Measurements from ENCODE around the gene TSPAN18. TPM values are rescaled to one million over a fixed set of nuclear protein-coding genes. Genes with fewer than 3 reads are reported as not detected.

TSPAN18 gene
- total RNA-seq, 2 experiments from 2014 or later, result 0.52 to 1.2 TPM

DNA sequence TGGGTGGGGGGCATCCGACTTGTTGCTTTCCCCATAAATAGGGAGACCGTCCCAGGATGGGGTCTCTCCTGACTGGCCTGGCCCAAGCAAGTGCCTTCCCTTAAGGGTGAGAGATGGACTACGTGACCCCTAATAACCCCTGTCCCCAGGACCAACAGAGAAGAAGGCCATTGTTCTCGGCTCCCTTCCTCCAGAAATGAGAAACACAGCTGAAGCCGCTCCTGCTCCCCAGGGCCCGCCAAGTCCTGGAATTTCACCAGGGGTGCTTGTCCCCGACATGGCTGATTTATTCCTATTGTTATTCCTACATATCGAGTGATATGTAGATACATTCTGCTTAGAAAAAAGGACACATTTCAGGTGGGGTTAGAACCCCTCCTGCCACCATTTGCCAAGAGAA lies 123.2 kb downstream of the TSPAN18 start:
- peaks cover 6% of the 10 kb centered on the region for H3K36me3 Mint-ChIP-seq
- no peaks in the 10 kb centered on the region for H3K4me1 Mint-ChIP-seq
- no peak overlapping the region for H3K27ac Mint-ChIP-seq
- H3K9me3 Mint-ChIP-seq, result peaks cover 9% of the 10 kb centered on the region
- no peaks in the 10 kb centered on the region for H3K27me3 Mint-ChIP-seq
- H3K4me3 Mint-ChIP-seq, result no peak overlapping the region
- no peak for DNase-seq

DNA sequence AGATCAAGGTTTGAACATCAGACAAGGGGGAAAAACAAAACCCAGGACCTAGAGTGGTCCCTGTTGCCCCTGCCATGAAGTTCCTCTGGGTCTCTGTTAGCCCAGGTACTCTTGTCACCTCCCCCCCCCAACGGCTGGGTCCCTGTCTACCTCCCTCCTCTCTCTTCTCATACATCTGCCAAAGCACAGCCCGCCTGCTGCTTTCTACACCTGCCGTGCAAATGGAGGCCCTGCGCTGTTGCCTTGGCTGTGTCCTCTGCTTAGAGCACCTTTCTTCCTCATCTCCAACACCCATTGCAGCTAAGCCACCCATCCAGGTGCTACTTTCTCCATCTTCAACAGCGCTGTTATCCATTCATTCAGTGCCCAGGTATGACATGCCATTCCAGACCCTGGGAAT lies 124.7 kb downstream of the TSPAN18 start:
- Mint-ChIP-seq H3K9me3 (peaks cover 7% of the 10 kb centered on the region), H3K4me1 (peaks cover 5% of the 10 kb centered on the region), H3K36me3 (peaks cover 5% of the 10 kb centered on the region), H3K27ac (no peak overlapping the region), H3K4me3 (no peak overlapping the region), H3K27me3 (no peaks in the 10 kb centered on the region)
- no peak for DNase-seq

DNA sequence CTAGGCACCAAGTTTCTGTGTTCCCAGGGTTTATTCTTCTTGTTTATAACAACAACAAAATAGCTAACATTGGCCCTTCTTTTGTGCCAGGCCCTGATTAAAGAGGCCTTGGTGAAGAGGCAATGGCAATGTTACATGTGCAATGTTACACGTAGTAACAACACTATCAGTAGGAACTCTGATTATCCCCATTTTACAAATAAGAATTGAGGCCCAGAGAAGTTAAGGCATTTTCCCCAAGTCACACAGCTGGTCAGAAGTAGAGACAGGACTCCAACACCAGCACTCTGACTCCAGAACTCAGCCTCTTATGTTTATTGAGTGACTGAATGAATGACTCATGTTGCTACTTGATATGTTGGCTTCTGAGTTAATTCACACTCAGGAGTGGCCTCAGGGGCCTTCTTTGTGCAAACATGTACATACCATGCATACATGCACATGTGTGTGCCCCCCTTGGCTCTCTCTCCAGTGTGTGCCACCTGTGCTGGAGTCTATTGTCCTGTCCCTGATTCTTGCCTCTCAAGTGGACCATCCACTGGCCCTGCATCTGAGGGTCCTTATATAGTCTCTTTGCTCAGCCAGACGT lies 125.5 kb downstream of the TSPAN18 start:
- H3K9me3 Mint-ChIP-seq, result peaks cover 2% of the 10 kb centered on the region

DNA sequence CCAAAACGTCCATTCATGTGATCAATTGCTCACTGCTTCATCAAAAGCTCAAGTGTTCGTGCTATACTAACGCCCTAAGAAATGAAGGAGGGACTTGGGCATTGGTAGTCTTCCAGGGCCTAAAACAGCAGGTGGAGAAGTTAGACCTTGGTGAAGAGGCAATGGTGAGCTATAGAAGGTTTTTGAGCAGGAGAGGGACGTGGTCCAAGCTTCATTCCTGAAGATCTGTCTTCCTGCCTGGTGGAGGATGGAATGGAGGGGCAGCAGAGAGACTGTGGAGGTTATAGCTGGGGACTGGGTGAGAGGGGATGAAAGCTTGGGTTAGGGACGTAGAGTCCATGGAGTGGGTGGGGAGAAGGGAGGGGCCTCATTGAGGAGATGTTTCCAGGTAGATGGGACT lies 126.2 kb downstream of the TSPAN18 start:
- Mint-ChIP-seq H3K9me3 (no peaks in the 10 kb centered on the region), H3K27ac (no peak overlapping the region), H3K4me1 (peaks cover 5% of the 10 kb centered on the region), H3K4me3 (no peak overlapping the region), H3K36me3 (no peaks in the 10 kb centered on the region), H3K27me3 (peaks cover 12% of the 10 kb centered on the region)
- no peak for DNase-seq

More for the DNA sequence above, 125.5 kb downstream of the TSPAN18 start:
- no peak for DNase-seq
- no peak overlapping the region for H3K4me3 Mint-ChIP-seq
- H3K27me3 Mint-ChIP-seq, result peaks cover 5% of the 10 kb centered on the region
- H3K36me3 Mint-ChIP-seq, result no peaks in the 10 kb centered on the region
- peaks cover 5% of the 10 kb centered on the region for H3K4me1 Mint-ChIP-seq
- no peak overlapping the region for H3K27ac Mint-ChIP-seq

DNA sequence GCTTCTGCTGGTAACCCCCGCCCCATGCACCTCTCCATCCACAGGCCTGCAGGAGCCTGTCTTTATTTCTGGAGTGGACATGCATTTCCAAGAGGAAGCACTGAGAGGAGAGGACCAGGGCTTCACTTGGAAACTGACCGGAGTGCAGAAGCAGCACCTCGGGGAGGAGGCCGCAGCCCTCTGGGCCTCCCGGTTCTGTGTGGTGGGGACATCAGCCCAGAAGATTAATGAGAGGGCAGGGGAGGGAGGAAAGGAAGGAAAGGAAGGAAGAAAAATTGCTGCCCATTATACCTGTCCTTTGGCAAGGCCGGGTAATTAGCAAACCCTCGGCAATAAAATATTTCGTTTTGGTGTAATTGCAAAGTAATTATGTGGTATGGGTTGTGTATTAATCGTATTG lies 126.9 kb downstream of the TSPAN18 start:
- Mint-ChIP-seq H3K27me3 (peaks cover 19% of the 10 kb centered on the region), H3K4me3 (no peak overlapping the region), H3K9me3 (no peaks in the 10 kb centered on the region), H3K27ac (no peak overlapping the region), H3K36me3 (no peaks in the 10 kb centered on the region), H3K4me1 (peaks cover 5% of the 10 kb centered on the region)
- no peak for DNase-seq

DNA sequence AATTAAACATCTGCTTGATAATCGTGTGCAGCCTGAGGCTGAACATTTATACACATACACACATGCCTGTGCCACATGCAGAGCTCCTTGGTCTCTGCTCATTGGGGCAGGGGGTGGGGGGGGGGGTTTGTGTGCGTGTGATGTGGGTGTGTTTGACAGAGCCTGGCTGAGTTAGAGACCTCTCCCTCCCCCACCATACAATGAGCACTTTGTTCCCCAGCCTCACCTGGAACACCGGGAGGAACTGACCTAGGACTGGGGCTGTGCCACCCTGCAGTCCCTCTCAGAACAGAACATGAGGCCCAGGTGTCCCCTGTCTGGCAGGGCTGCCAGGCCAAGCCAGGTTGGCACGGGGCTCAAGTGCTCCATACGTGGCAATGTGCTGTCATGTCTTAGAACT lies 127.3 kb downstream of the TSPAN18 start:
- H3K9me3 Mint-ChIP-seq, result no peaks in the 10 kb centered on the region
- H3K36me3 Mint-ChIP-seq, result no peaks in the 10 kb centered on the region
- DNase-seq, result no peak
- peaks cover 23% of the 10 kb centered on the region for H3K27me3 Mint-ChIP-seq
- H3K4me1 Mint-ChIP-seq, result peaks cover 5% of the 10 kb centered on the region
- no peak overlapping the region for H3K27ac Mint-ChIP-seq
- no peak overlapping the region for H3K4me3 Mint-ChIP-seq

DNA sequence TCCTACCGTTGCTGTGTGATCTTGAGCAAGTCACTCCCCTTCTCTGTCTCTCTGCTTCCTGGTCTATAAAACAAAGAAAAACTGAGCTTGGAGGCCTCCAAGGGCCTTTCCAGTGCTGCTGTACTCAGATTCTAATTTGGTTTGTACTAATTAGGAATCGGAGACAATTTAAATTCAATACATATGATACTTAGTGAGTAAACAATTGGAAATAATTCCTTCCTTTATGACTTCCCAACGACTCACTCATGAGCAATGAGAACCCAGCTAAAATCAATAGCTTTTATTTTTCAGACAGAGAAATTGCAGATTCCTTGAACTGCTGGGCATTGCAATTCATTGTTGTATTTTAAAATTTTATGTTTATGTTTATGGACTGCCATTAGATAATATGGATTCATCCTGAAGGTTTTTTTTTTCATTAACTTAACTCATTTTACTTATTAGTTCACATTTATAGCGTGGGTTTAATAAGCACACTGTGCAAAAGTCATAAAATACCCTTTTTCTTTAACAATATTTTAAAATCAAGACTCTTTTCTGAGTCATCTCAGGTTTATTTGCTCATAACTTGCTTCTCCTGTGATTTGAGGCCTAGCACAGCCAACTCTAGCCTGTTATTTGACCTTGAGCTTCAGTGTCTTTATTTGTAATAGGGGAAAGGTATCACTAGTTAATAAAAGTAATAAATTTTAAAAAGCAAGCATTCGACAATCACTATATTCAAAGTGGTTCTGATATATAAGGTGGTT lies 128.2 kb downstream of the TSPAN18 start:
- H3K4me3 Mint-ChIP-seq, result no peak overlapping the region
- peaks cover 32% of the 10 kb centered on the region for H3K27me3 Mint-ChIP-seq
- DNase-seq, result no peak
- no peak overlapping the region for H3K27ac Mint-ChIP-seq
- no peaks in the 10 kb centered on the region for H3K36me3 Mint-ChIP-seq
- no peaks in the 10 kb centered on the region for H3K9me3 Mint-ChIP-seq
- H3K4me1 Mint-ChIP-seq, result peaks cover 5% of the 10 kb centered on the region

DNA sequence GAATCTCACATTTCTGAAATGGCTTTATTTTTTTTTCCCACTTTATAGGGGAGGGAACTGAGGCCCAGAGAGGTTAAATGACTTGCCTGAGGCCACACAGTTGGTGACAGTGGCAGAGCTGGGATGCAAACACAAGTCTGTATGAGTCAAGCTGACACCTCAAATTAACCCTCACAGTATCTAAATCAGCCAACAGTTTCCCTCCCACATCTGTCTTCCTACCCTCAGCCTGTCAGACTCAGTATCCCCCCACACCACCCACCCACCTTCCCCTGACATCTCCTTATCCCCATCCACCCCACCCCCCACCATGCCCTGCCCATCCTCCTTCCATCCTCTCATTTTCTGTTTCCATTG lies 128.7 kb downstream of the TSPAN18 start:
- Mint-ChIP-seq H3K27ac (no peak overlapping the region), H3K4me3 (no peak overlapping the region), H3K36me3 (no peaks in the 10 kb centered on the region), H3K4me1 (peaks cover 7% of the 10 kb centered on the region), H3K27me3 (peaks cover 34% of the 10 kb centered on the region), H3K9me3 (no peaks in the 10 kb centered on the region)
- DNase-seq, result peak; percentile 17

DNA sequence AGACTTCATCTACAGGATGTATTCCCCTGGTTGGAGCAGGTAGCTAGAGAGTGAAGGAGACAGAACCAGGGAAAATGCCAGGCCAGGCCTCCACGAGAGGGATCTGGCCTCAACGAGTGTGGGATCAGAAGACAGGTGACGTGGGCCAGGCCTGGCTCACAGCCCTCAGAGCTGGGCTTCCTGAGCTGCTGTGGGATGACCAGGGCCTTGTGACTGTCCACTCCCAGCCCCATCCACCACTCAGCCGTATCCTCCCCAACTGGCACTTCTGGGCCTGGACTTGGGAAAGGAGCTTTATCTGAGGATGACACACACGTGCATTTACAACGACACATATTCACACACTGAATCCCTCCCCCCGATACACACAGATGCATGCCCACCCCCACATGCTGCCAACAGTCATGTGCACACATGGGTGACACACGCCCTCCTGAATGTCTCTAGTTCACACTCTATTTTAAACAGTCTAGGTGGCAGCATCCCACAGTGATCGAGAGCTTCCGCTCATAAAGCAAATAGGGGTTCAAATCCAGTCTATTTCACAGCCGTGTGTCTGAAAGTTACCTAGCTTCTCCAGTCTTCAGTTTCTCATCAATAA lies 130.8 kb downstream of the TSPAN18 start:
- Mint-ChIP-seq H3K27me3 (peaks cover 44% of the 10 kb centered on the region), H3K4me1 (peaks cover 23% of the 10 kb centered on the region), H3K36me3 (no peaks in the 10 kb centered on the region), H3K4me3 (no peak overlapping the region), H3K27ac (no peak overlapping the region), H3K9me3 (no peaks in the 10 kb centered on the region)
- no peak for DNase-seq

DNA sequence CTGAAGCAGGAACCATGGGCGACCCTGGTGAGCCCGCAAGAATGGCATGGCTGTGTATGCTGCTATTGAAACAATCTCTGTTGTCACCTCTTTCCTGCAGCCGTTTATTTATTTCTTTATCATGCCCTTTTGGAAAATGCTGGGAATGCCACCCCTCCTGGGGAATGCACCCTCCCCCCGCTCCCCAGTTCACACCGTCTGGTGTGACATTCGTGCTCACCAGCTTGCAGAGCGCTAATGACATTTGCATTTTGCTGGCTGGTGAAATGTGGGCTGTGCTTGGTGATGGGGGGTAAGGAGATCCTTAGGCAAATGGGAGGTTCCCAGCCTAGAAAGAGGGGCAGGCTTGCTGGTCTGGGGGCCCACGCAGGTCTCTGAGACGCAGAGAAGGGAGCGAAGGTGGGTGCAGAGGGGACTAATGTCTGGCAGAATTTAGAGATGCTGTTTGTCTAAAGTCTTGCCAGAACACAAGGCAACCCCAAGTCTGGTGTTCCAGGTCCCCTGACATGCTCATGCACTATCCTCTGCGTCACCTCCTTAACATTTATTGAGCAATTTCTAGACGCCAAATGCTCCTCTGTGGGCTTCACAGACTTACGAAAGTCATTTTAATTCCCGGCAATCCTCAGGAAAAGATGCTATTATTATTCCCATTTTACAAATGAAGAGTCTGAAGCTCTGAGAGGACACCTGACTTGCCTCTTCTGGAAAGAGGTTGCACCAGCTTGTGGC lies 132.2 kb downstream of the TSPAN18 start:
- no peaks in the 10 kb centered on the region for H3K9me3 Mint-ChIP-seq
- H3K27ac Mint-ChIP-seq, result no peak overlapping the region
- H3K4me1 Mint-ChIP-seq, result peaks cover 27% of the 10 kb centered on the region
- H3K36me3 Mint-ChIP-seq, result no peaks in the 10 kb centered on the region
- no peak for DNase-seq
- H3K27me3 Mint-ChIP-seq, result peaks cover 52% of the 10 kb centered on the region
- H3K4me3 Mint-ChIP-seq, result no peak overlapping the region

DNA sequence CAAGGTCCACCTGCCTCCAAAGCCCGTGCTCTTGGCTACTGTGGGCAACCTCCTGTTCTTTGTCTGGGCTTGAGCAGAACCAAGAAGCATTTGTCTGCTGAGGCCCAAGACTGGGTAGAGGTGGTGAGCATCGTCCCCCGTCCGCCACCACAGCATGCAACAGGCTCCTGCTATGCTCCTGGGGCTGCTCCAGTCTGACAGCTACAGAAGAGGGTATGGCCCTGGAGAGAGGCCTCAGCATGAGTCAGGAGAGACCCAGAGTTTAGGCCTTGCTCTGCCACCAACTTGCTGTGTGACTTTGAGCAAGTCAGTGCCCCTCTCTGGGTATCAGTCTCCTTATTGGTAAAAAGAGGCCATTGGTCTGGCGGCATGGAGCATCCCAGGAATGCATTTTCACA lies 132.8 kb downstream of the TSPAN18 start:
- no peaks in the 10 kb centered on the region for H3K9me3 Mint-ChIP-seq
- H3K4me3 Mint-ChIP-seq, result no peak overlapping the region
- peaks cover 52% of the 10 kb centered on the region for H3K27me3 Mint-ChIP-seq
- H3K27ac Mint-ChIP-seq, result no peak overlapping the region
- no peaks in the 10 kb centered on the region for H3K36me3 Mint-ChIP-seq
- no peak for DNase-seq
- H3K4me1 Mint-ChIP-seq, result peaks cover 27% of the 10 kb centered on the region

DNA sequence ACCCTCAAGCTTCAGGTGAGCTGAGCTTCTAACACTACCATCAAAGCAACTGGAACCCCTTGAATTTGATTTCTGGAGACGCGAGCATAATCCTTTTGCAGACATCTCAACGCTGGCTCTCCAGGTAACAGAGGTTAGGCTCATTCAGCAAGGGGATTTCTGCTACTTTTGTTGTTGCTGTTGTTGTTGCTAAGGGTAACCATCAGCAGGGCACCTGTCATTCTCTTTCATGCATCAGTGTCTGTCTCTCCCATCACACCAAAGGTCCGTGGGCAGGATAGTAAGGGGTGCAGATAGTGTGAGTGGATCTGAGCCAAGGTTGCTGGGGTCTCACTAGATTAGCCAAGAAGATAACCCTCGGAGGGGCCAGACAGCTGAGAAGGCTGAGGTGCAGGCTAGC lies 133.6 kb downstream of the TSPAN18 start:
- Mint-ChIP-seq H3K36me3 (peaks cover 2% of the 10 kb centered on the region), H3K4me3 (no peak overlapping the region), H3K27ac (no peak overlapping the region), H3K27me3 (peaks cover 59% of the 10 kb centered on the region), H3K4me1 (peaks cover 25% of the 10 kb centered on the region), H3K9me3 (no peaks in the 10 kb centered on the region)
- DNase-seq, result no peak

DNA sequence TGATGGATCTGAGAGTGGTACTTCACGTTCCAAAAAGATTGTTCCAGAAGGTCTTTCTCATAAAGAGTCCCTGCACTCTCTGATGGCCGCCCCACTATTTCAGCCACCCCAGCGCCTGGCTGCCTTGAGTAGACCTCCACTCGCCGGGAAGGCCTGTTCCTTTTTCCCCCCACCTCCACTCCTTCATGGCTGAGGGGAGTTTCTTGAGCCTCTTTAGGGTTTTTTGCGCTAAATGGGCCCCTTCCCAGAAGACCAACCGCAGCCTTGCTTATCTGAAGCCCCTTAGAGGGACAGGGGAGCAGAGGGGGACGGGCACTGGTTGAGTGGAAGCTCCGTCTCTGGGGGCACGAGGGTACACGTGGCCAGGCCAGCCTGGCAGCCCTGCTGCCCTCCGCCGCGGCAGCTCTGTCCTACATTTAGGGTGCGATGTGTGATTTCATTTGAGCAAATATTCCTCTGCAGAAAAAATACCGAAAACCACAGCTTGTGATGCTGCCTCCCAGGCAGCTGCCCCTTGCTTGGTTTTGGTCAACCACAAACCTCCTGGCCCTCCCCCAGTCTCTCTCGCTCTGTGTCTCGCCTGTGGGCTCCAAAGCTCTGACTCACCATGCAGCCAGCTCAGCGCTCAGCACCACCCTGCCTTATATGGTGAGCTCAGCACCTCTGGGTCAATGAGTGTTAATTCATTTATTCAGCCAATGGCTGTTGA lies 135.2 kb downstream of the TSPAN18 start:
- peak; percentile 88 for DNase-seq
- peaks cover 55% of the 10 kb centered on the region for H3K27me3 Mint-ChIP-seq
- H3K9me3 Mint-ChIP-seq, result no peaks in the 10 kb centered on the region
- H3K4me3 Mint-ChIP-seq, result peak overlapping the region; percentile 39
- H3K36me3 Mint-ChIP-seq, result peaks cover 2% of the 10 kb centered on the region
- H3K27ac Mint-ChIP-seq, result peak overlapping the region; percentile 76
- peaks cover 22% of the 10 kb centered on the region for H3K4me1 Mint-ChIP-seq

DNA sequence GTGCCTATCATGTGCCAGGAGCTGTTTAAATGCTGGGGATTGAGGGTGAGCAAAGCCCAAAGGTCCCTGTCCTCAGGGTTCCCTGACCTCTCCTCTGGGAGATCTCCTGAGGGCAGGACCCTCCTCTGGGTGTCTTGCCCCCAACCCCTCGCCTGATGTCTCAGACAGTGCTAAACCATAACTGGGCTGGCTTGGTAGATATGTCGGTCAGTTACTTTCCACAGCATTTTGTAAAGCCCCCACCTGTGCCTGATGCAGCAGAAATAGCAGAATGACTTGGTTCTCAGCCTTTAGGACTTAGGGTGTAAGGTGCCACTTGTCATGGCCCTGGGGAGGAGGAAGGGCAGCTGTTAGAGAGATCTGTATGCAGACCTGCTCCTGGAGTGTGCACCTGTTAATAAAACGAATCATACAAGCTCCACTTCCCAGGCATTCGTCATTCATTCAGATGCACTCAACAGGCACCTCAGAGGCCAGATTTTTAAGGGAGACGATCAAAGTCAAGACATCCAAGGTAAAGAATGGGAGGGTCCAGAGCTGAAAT lies 135.9 kb downstream of the TSPAN18 start:
- Mint-ChIP-seq H3K36me3 (peaks cover 2% of the 10 kb centered on the region), H3K4me3 (no peak overlapping the region), H3K9me3 (no peaks in the 10 kb centered on the region), H3K27me3 (peaks cover 53% of the 10 kb centered on the region), H3K4me1 (peaks cover 22% of the 10 kb centered on the region), H3K27ac (peak overlapping the region; percentile 76)
- no peak for DNase-seq

All from activated naive CD8-positive, alpha-beta T cell treated with anti-CD3 and anti-CD28 coated beads for 36 hours (primary cell).